NCI-H128 (cell line): ENCODE results near the gene SS18.

Experiments used
- DNase-seq: peaks from one replicate; lab custom pipeline; 2025; ENCODE audit not compliant: unreplicated experiment; lab: John Stamatoyannopoulos, UW

Gene SS18

GRCh38 chr18:26003817-26004216 is 86.6 kb downstream of the SS18 start:
- DNase-seq = no peak

- no peak for DNase-seq
Measured at GRCh38 chr18:26003356-26003755, 87.1 kb downstream of the SS18 start.

GRCh38 chr18:26002375-26002910 is 88.0 kb downstream of the SS18 start:
- no peak for DNase-seq

DNA sequence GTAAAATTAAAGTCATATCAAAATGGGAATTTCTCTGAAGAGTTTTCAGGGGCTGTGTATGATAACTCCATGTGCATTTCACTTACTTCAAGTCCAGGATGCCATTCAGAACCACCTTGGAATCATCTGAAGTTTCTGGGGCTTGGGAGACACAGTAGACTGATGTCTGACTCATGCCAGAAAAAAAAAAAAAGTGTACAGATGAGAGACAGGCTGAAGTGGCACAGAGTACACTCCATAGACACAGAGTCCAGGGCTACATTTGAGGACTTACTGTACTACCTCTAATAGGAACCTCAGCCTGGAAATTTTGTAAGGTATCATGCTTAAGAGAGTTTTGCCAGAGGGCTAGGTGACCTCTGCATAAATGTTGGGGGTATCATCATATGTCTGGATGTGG is 92.0 kb downstream of the SS18 start:
- no peak for DNase-seq

DNA sequence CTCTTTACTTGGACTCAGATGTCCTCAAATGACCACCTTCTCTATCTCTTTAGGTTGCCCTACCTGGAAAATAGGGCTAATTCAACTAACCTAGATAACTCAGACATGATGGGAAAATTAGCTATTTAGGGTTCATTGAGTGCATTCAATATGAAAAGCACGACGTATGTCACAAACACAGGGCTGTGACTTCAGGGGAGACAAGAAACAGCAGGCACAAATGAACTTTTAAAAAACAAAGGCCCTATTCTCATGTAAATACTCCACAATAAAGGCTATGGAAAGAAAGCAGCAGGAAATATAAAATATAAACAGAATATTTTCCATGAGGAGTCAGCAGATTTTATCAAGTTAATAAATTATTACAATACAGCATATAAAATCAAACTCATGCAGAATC is 97.8 kb downstream of the SS18 start:
- no peak for DNase-seq

DNA sequence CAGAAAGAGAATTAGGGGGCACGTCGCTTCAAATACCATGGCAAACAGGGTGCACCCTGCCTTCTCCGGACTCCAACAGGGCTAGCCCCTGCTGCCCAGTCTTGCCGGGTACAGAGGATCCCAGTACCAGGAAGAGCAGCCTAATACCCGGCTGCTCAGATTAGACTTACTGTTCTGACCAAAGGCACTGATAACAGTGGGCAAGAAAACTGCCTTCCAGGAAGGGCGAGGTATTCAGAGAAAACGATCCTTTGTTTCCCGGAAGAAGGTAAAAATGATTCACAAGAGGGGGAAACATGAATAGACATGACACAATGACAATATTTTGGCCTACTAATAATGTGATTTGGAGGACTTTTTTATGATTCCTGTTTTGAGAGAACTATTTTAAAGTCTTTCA is 99.9 kb downstream of the SS18 start:
- no peak for DNase-seq

- no peak for DNase-seq
Measured at GRCh38 chr18:25985707-25986394, 104.6 kb downstream of the SS18 start.

- no peak for DNase-seq
Measured at GRCh38 chr18:25983730-25984129, 106.7 kb downstream of the SS18 start.

DNA sequence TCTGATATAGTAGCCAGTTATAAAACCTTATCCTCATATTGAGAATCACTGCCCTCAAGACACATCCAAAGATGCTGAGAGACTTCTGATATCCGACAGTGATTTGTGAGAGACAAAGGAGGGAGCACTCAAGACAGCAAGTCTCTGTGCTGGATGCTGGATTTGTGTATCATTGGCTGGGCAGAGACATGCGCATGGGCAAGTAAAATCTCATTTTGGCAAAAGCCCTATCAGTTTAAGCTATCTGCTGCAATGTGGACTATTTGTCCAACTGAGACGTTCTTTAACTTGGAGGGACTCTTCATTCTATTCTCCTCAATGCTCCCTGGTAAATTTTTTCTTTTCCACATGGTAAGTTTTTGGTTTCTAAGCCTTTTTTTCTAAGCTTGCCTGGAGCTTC is 107.5 kb downstream of the SS18 start:
- DNase-seq = no peak

DNA sequence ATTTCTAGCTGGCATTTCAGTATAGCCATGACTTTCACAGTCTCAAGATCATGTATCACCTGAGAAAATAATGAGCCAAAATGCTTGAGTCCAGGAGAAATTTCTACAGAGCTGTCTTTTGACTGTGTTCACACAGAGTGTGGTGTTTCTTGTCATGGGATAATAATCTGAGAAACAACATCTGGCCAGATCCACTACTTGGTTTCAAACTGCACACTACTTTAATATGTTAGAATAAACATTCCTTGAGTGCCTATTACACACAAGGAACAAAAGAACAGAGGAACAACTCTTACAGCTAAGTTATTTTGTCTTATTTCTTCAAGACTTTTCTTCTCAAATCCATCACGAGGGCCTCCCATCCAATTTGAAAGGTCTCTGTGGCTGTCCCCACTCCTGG is 108.3 kb downstream of the SS18 start:
- DNase-seq = no peak

GRCh38 chr18:25979369-25980040 is 110.9 kb downstream of the SS18 start:
- no peak for DNase-seq

DNA sequence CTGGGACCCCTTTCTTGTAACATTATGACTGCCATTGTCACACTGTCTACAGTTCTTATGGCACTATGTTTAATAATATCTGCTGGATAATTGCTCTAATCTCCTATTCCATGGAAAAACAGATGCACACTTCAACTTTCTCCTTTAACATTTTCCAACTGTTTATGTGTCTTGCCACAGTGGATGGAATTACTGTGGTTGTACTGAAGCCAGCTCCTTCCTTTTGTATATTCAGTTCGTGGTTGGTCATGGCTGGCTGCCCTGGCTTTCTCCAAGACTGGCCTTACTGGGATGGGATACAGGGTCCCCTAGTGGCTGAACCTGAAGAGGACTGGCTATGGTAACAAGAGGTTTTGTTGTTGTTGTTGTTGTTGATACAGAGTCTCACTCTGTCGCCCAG is 113.9 kb downstream of the SS18 start:
- no peak for DNase-seq

- DNase-seq = no peak
Measured at GRCh38 chr18:25974630-25975077, 115.8 kb downstream of the SS18 start.
